ENCODE data around the gene GUCA2A.
"Not testable (repeated sequence)": the region's sequence is repeated elsewhere in the genome, so short reads cannot be mapped to it uniquely, and the experiment has no call there.

The GUCA2A gene

GRCh38 chr1:42164551-42165420, at the start of gene GUCA2A:
Gene GUCA2A (minus strand): TSS chr1:42164745. CDS start chr1:42164712, 33 bp downstream.
- in situ Hi-C loops (cut with HindIII; ENCODE audit: low pct_ligation_motif_present, low pct_unique_long_range_greater_than_20kb, low sequenced_read_pairs), result no loop called here
- DNase-seq, result no peak

DNA sequence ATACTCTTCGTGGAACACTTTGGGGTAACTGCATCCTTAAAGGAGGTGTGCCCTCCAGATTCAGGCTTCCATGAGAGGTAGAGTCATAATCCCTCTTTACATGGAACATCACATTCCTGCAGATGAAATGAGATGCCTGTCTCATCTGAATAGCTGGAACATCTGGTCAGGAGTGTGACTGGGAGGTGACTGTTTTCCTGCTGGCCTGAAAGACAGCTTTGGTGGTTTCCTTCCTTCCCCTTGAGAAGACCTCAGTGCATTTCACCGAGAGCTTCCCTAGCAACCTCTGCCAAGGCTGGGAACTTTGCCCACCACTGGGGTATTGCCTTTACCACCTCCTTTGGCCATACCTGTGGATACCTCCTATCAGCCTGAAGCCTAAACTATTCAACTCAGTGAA, 46.7 kb upstream of the GUCA2A start:
- in situ Hi-C loops (cut with HindIII; ENCODE audit: low pct_ligation_motif_present, low pct_unique_long_range_greater_than_20kb, low sequenced_read_pairs), result no loop called here
- DNase-seq, result no peak

- in situ Hi-C loops (cut with HindIII; ENCODE audit: low pct_ligation_motif_present, low pct_unique_long_range_greater_than_20kb, low sequenced_read_pairs), result no loop called here
- DNase-seq, result no peak
Measured at GRCh38 chr1:42210421-42211133, 46.0 kb upstream of the GUCA2A start.

DNA sequence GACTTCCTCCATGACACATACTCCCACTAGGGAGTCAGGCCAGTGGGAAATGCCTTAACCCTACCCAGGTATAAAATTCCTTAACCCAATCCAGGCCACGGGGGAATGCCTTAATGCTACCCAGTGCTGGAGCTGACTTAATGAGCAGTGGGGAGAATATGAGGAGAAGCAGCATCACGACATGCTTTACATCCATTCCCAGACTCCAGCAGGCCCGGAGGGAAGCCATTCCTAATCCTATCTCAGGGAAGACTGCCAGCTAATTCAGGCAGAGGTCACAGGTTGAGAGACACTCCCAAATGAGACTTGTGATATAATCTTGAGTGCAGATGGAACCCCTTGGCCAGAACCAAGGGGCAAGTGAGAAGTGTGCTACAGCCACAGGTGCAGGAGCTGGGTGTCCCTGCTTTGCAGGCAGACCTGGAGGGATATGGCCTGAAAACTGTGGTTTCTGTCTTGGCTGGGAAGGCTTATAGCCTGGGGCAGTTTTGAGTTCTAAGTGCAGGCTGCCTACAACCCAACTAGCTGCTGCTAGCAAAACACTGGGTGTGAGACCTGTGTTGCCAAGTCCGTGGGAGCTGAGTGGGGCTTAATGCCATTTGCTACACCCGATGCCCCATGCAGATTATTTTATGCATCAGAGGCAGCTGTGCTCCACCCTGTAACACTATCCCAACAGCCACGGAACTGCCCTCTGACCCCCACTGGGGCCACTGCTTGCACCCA, 45.1 kb upstream of the GUCA2A start:
- DNase-seq, result no peak
- in situ Hi-C loops (cut with HindIII; ENCODE audit: low pct_ligation_motif_present, low pct_unique_long_range_greater_than_20kb, low sequenced_read_pairs), result no loop called here

- in situ Hi-C loops (cut with HindIII; ENCODE audit: low pct_ligation_motif_present, low pct_unique_long_range_greater_than_20kb, low sequenced_read_pairs); DNase-seq: not testable (repeated sequence)
Measured at GRCh38 chr1:42206930-42207329, 42.4 kb upstream of the GUCA2A start.

- DNase-seq, result no peak
- in situ Hi-C loops (cut with HindIII; ENCODE audit: low pct_ligation_motif_present, low pct_unique_long_range_greater_than_20kb, low sequenced_read_pairs), result no loop called here
Measured at GRCh38 chr1:42206164-42206563, 41.6 kb upstream of the GUCA2A start.

DNA sequence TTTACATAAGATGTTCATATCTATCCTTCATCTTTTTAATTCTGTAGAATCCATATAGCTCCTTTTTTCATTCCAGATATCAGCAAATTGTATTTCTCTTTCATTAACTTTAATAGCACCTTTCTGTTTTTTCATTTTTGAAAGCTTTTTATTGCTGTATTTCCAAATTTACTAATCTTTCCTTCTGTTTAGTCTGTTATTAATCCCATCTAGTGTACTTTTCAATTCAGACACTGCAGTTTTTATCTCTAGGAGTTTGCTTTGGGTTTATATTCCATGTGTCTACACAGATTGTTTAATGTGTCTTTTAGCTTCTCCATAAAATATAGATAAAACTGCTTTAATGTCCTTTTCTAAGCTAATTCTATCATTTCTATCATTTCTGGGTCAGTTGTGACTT, 37.4 kb upstream of the GUCA2A start:
- in situ Hi-C loops (cut with HindIII; ENCODE audit: low pct_ligation_motif_present, low pct_unique_long_range_greater_than_20kb, low sequenced_read_pairs), result no loop called here
- no peak for DNase-seq

GRCh38 chr1:42198251-42198650, 33.7 kb upstream of the GUCA2A start:
- in situ Hi-C loops (cut with HindIII; ENCODE audit: low pct_ligation_motif_present, low pct_unique_long_range_greater_than_20kb, low sequenced_read_pairs), result no loop called here
- no peak for DNase-seq

DNA sequence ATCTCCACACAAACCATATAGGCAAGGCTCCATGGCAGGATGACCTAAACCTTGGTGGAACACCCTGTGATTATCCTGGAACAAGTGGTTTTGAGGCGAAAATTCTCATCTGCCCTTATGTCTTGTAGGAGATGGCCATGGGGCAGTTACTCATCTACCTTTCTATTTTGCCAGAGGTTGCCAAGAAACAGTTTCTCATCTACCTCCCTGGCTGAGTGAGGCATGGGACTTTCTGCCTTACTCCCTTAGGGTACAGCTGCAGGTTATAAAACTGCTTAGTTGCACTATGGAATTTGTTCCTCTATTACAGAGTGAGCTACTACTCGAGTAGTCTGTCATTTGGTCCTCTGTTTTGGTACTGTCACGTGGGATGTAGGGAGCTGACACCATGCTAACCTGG, 31.3 kb upstream of the GUCA2A start:
- in situ Hi-C loops (cut with HindIII; ENCODE audit: low pct_ligation_motif_present, low pct_unique_long_range_greater_than_20kb, low sequenced_read_pairs), result no loop called here
- no peak for DNase-seq

DNA sequence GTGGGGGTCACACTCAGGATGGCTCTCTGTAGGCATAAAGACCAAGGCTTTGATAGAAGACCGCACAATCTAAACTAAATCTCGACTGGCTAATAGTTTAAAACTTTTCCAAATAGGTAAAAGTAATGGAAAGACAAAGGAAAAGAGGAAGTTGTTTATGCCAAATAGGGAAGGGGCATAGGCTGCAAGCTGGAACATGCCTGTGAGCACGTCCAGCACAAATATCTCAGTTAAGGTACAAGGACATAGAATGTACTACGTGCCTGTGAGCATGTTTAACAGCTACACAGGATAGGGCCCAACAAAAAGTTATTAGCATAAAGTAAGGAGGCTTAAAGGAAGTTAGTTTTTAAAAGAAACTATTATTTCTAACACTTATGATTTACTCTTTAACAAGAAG, 27.6 kb upstream of the GUCA2A start:
- no peak for DNase-seq

GRCh38 chr1:42191319-42191718, 26.8 kb upstream of the GUCA2A start:
- in situ Hi-C loops (cut with HindIII; ENCODE audit: low pct_ligation_motif_present, low pct_unique_long_range_greater_than_20kb, low sequenced_read_pairs), result no loop called here
- DNase-seq, result no peak

More for the DNA sequence above, 27.6 kb upstream of the GUCA2A start:
- in situ Hi-C loops (cut with HindIII; ENCODE audit: low pct_ligation_motif_present, low pct_unique_long_range_greater_than_20kb, low sequenced_read_pairs), result no loop called here

DNA sequence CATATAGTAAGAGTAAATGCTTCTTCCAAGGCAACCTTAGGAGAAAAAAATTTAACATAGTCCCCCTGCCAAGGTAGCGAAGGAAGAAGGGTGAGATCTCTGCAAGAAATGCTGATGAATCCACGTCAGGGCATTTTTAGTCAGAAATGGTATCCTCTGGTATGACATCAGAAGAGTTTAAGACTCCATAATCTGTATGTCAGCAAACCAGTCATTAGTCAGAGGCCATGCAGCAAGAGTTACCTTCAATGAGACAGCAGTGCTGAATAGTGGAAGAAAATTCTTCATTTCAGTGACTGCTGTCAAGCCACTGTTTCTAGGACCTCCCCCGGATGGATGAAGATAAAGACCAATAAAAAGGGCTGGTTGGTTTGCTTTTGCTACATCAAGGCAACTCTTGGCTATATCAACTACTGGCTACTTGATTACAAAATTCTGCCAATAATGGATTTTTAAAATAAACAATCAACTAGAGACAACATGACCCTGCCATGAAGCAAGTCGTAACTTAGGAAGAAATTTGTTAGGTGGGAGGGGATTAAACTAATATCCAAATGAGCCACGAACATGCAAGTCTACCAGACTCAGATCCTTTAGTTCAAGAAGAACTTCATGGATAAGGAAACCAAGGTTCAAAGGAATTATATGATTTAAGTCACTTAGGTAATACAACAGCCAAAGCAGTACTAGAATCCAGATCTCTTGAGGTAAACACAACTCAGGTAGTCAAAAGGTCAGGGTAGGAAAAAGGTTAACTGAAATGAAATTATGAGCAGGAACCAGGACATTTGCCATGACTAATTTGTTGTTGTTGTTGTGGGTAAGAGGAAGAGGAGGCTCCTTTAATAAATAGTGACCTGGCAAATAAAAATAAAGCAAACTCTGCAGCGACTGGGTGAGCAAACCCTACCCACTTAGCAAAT, 25.6 kb upstream of the GUCA2A start:
- no peak for DNase-seq
- in situ Hi-C loops (cut with HindIII; ENCODE audit: low pct_ligation_motif_present, low pct_unique_long_range_greater_than_20kb, low sequenced_read_pairs), result no loop called here

DNA sequence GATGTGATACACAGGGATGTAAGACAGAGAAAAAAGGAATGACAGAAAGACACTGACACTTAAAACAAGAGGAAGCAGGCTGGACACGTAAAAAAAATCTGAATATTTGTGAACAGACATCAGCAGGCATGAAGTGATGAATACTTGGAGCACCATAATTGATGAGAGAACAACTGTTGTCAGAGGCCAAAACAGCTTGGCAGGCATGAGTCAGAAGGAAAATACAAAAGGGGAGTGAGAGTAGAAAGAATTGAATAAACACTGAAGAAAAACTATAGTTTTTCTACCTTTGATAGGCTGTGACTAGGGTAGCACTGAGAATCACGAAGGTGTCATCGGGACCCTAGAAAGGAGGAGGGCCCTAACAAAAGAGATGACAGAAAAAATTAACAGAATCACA, 21.6 kb upstream of the GUCA2A start:
- in situ Hi-C loops (cut with HindIII; ENCODE audit: low pct_ligation_motif_present, low pct_unique_long_range_greater_than_20kb, low sequenced_read_pairs), result no loop called here
- no peak for DNase-seq

DNA sequence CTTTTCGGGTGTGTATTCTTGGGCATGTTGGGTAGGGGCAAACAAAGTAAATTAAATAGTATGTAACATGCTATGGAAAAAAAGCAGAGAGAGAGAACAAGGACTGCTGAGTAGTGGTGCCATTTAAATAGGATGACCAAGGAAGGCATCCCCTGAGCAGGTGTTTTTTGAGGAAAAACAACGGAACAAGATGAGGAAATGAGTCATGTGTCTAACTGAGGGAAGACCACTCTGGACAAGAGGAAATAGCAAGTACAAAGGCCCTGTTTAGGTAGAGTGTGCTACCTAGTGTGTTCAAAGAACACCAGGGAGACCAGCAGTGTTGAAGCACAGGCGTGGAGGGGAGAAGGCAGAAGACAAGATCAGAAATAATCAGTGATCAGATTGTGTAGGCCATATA, 20.1 kb upstream of the GUCA2A start:
- in situ Hi-C loops (cut with HindIII; ENCODE audit: low pct_ligation_motif_present, low pct_unique_long_range_greater_than_20kb, low sequenced_read_pairs), result no loop called here
- DNase-seq, result no peak

DNA sequence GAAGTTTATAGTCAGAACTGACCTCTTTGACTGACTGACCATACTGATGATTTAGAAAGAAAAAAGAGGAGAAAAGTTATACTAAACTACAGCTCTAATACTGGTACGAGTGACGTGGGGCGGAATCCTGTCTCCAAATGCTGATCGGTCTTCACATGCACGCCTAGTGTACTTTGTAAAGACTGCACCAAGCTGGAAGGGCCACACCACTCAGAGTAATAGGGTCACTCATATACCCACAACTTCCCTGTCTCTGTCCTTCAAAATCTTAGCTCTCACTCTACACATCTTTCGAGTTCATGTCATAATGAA, 19.4 kb upstream of the GUCA2A start:
- no peak for DNase-seq
- in situ Hi-C loops (cut with HindIII; ENCODE audit: low pct_ligation_motif_present, low pct_unique_long_range_greater_than_20kb, low sequenced_read_pairs), result no loop called here

GRCh38 chr1:42183210-42183956, 18.8 kb upstream of the GUCA2A start:
- no peak for DNase-seq
- in situ Hi-C loops (cut with HindIII; ENCODE audit: low pct_ligation_motif_present, low pct_unique_long_range_greater_than_20kb, low sequenced_read_pairs), result no loop called here

DNA sequence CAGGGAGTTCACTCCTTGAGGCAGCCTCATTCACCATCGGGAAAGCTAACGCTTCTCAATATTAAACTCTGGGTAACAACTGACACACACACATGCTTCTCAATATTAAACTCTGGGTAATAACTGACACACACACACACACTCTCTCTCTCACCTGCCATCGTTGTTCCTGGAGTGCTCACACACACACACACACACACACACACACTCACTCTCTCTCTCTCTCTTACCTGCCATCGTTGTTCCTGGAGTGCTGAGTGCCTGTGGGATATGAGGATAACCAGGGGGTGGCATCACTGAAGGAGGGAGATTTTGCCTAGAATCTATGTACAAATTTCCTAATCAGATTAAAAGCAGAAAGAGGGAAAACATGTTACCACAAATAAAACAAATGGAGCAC, 17.1 kb upstream of the GUCA2A start:
- in situ Hi-C loops (cut with HindIII; ENCODE audit: low pct_ligation_motif_present, low pct_unique_long_range_greater_than_20kb, low sequenced_read_pairs), result no loop called here
- no peak for DNase-seq

- in situ Hi-C loops (cut with HindIII; ENCODE audit: low pct_ligation_motif_present, low pct_unique_long_range_greater_than_20kb, low sequenced_read_pairs), result no loop called here
Measured at GRCh38 chr1:42179900-42180329, 15.4 kb upstream of the GUCA2A start.

More at GRCh38 chr1:42179900-42180329, 15.4 kb upstream of the GUCA2A start:
- no peak for DNase-seq

All from ACHN (cell line).